Stimulated activated CD8-positive, alpha-beta memory T cell treated with anti-CD3 and anti-CD28 coated beads, Interleukin-4, amount 100 ng/mL, for 4 hours (primary cell): ENCODE data around the gene RTL5.

ENCODE experiments used
- DNase-seq, 2 donors: peaks; one replicate each; pipeline ENCODE4 v3.0.0-alpha.2; 2020; ENCODE audit warnings: low read depth in 2 of 2, low spot score in 1 of 2

The RTL5 gene

DNA sequence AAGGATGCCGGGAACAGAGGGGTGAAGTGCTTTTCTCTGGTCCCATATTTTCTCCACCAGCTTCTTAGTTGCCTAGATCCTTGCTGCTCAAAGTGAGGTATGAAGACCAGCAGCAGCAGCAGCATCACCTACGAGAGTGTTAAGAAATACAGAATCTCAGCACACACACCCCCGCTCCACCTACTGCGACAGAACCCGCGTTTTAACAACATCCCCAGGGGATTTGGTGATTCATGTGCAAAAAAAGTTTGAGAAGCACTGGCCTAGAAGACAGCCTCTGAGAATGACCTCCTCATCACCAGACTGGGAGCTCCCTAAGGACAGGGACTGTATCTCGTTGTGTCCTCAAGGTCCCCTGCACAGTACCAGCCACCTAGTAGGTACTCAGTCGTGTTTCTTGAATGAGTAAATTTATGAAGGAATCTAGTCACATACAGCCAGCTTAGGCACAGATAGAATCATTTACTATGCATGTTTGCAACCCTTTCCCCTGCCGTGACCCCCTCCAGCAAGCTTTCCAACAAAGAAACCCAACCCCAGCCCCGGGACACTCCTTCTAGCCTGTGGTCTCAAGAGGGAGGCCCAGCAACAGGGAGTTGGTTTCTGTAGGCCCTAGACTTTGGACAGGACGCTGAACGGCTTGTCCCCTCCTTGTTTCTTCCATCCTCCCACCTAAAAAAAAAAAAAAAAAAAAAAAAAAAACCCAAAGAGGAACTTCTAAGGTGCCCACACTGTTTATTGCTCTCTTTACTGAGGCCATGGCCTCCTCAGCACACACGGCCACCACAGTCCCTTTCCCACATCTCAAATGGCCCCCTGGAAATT is 21.5 kb downstream of the RTL5 start:
- no peak for DNase-seq

DNA sequence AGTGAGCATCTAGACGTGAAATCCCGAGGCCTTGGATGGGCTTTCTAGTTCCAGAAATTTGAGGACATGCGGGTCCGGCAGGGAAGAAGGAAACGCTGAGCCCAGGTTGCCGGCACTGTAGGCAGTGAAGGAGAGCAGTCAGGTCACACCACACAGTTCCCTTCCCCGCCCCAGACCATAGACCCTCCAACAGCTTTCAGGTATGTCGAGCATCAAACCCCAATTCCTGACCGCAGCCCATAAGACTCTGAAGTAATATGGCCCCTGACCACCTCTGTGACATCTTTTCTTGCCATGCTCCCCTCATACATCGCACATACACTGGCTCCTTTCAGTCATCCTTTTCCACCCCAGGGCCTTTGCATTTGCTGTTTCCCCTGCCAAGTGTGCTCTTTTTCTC is 23.0 kb downstream of the RTL5 start:
- DNase-seq, result no peak

DNA sequence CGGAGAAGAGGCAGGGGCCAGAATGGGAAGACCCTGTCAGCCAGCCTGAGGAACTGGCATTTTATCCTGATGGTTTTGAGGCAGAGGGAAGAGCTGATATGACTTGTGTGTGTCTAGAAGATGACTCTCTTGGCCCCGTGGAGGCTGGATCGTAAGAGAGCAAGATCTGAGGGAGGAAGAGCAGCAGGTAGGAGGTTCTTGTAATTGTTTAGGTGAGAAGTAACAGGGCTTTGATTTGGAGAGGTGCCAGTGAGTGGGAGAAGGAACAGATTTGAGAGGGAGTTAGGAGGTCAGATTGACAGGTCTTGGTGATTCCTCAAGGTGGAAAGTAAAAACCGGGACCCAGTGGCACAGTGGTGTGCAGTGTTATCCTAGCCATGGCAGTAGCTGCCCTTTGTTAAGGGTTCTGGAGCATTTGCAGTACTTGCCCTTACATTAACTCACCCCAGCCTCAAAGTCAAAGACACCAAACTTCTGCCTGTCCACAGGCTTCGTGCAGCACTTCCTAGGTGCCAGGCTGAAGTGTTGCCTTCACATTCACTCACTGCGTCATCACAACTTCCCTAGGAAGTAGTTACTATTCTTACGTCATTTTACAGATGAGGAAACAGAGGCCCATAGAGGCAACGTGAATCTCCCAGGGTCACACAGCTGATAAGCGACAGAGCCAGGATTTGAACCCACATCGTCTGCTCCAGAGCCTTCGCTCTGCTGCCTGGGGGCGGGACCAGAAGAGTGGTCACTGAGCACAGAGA is 23.7 kb downstream of the RTL5 start:
- DNase-seq, result no peak

DNA sequence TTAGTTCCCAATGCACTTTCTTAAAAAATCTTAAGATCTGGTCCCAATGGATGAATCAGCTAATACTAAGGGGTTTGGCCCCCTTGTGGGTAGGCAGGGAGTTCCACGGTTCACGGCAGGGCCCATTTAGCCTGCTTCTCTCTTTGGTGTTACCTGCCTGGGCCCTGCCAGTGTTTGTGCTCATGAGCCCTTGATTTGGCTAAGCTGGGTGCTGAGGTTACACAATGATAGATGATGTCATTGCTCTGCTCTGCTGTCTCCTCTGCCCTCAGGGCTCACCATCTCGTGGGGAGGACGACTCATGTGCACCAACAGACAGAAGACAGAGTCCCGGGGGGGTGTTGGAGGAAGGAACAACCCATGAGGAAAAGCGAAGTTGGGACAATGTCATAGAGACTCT is 24.4 kb downstream of the RTL5 start:
- DNase-seq, result no peak

DNA sequence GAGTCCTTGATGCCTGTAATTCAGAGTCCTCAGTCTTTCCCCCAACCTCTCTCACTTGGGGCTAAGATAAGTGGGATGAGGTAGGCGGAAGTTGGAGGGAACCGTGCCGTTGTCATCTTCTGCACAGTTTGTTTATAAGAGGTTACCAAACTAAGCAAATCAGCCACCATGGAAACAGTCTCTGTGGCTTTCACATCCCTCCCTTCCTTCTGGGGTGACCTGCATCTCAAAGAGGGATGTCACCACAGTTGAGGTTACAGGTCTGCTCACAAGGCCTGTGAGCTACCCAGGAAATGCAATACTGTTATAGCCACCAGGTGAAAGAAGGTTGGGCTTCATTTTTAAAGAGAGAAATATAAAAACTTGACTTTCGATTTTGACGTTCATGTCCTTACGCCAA is 26.3 kb downstream of the RTL5 start:
- no peak for DNase-seq

DNA sequence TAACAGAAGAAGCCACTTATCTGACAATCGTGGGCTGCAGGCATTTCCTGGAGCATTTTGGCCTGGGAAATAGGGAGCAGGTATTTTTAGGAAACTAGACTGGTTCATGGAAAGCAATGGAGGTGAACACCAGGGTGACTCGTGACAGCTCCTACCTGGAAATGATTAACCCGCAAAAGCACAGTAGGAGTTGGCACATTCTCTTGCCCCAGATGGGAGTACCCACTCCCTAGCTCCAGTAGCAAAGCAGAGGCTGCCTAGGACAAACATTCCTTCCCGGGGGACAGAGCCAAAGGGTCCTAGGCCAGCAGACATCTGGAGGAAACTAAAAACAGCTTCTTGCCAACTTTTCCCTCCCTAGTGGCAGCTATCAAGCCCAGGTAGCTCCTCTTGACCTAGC is 29.0 kb downstream of the RTL5 start:
- no peak for DNase-seq

DNA sequence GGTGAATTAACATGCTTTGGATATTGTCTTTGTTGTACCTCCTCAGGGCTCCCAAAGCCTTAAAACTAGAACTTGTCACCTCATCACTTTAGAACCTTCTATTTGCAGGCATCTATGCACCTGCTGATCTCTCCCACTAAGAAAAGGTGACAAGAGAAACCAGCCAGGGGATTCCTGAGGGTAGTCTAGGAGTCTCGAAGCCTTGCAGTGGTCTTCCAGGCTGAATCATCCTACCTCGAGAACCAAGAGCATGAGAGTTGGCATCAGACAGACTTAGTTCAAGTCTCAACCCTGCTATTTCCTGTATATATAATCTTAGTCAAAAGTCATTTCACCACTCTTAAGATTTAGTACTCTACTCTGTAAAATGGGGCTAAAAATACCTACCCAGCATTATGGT is 29.6 kb downstream of the RTL5 start:
- DNase-seq, result no peak

DNA sequence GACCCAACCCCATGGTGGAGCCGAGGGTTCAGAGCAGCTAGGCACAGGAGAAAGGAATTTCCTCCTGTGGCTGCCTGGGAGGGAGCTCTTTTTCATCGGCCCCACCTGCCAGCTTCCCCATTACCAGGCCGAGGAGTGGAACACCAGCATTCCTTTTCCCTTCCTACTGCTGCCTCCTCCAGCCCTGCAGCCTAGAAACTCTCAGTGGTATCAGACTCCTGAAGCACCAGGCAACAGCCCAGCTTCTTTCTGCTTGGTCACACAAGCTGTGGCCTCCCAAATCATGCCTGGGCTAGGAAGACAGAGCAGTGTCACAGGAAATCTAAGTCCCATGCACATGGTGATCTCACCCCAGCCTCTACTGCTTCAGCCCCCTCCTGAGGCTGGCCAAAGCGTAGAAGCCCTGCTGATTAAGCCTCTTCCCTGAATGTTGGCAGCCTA is 30.1 kb downstream of the RTL5 start:
- no peak for DNase-seq

DNA sequence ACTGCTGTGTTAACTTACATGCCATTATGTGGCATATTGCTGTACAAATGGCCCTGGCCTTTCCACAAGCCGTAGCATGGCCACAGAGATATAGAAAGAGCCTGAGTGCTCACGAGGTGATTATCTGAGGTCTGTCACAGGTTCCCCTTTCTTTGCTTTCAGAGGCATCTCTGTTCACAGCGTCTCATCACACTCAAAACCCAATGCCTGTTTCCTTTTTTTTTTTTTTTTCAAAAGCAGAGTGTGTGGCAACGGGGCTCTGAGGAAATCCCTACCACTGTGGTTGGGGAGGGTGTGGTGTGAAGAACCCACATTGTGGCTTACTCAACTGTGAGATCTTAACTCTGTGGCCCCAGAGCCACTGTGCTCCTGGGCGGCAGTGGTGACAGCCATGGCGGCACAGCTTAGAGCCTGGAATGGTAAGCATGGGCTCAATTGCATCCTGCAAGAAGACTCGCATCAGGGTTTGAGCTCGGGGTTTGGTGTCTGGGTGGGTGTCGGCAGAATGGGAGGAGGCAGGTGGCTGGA is 30.8 kb downstream of the RTL5 start:
- DNase-seq, result peak; percentile 15 to 55

DNA sequence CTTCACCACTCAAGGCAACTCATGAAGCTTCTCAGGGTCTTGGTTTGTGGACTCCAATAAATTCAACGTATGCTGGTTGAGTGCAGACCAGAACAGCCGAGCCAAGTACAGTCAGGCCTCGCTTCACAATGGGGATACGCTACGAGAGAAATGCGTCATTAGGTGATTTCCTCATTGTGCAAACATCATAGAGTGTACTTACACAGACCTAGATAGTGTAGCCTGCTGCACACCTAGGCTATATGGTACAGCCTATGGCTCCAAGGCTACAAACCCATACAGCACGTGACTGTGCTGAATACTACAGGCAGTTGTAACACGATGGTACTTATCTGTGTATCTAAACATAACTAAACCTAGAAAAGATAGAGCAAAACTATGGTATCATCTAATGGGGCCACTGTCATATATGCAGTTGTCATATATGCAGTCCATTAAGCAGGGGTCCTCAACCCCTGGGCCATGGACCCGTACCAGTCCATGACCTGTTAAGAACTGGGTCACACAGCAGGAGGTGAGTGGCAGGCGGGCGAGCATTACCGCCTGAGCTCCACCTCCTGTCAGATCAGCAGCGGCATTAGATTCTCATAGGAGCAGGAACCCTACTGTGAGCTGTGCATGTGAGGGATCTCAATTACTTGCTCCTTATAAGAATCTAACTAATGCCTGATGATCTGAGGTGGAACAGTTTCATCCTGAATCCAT is 31.5 kb downstream of the RTL5 start:
- DNase-seq, result no peak

DNA sequence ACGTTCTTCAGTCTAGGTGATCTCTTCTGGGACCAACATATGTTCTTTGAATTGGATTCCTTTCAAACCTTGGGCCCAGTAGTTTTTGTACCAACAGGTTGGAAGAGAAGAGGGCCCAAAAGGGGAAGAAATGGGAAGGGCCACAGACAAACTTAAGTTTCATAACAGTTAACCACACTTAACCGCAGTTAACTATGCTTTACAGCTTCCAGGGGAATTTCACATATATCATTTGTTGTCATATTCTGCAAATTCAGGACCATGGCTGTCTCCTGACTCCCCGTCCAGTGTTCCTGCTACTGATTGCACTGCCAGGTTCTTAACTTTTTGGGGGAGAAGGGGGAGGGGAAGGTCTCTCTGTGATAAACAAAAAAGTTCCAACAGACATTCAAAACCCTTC is 34.6 kb downstream of the RTL5 start:
- no peak for DNase-seq

DNA sequence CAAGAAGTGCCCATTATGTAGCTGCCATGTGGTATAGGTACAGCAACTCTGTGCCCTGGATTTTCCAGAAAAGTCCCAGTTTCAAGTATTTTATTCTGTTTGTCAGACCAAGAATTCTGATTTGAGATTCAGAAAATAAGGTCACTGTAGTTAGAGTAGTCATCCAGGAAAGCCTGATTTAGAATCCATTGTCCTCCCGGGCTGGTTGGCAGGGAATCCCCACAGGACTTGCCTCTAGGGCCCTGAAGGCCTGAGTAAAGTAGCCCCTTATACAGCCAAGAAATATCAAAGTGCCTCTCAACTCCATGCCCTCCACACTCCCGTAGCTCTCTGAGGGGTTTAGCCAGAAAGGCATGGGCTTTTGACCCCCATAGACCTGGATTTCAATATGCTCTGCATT is 36.3 kb downstream of the RTL5 start:
- DNase-seq, result no peak

DNA sequence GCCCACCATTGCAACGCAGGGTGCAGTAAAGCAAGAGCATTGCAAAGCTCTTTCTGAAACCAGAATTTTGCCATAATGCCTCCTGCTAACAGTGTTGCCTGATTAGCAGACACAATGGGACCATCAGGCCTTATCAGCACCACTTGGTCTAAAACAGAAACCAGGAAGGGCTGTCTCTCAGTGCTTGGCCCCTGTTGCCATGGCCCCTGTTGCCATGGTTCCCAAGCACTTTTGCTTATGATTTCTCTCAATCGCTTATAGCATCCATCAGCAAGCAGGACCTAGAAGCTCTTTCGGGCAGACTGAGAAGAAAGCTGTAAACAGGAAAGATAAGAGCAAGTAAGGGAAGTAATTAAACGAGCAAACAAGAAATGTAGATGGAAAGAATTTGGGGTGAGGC is 36.8 kb downstream of the RTL5 start:
- DNase-seq, result peak; percentile 11 to 29

DNA sequence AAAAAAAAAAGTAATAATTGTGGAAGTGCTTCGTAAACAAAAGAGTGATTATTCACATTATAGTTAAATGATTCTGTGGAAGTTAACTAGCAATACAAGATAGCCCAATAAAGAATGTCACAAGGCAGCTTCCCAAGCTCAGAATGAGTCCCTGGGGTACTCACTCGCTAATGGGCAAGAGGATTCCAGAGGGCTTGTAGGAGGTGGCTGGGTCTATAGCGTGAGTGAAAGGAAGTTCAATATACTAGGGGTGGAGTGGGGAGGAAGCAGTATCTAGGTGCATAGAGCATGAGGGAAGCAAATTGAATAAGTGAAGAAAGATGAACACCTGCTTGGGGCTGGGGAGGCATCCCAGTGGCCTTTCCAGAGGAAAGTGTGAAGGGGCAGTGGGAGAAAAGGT is 42.5 kb downstream of the RTL5 start:
- no peak for DNase-seq

DNA sequence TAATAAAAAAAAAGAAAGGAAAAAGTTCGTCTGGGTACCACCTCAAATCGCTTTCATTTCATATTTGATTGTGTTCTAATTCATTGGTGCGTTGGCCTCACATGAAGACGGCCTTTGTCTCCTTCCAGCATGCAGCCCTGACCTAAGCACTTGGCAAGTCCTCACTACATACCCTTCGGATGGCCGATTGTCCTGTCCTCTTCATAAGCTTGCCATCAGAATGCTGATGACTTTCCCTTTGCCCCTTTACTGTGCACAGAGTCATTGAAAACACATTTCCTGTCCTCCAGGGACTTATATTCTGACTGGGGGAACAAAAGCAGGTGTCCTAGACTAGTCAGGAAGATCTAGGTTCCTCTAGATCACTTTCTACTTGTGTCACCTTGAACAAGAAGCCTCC is 43.0 kb downstream of the RTL5 start:
- DNase-seq, result no peak

DNA sequence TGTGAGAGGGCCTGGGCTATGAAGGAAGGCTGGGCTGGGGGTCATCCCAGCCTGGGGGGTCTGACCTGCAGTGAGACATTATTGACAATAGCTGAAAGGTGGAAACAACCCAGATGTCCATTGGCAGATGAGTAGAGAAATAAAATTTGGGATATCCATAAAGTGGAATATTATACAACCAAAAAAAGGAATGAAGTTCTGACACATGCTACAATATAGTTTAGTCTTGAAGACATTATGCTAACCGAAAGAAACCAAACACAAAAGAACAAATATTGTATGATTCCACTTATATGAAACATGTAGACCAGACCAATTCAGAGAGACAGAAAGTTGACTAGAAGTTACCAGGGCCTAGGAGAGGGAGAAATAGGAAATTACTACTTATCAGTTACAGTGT is 44.7 kb downstream of the RTL5 start:
- DNase-seq, result no peak

DNA sequence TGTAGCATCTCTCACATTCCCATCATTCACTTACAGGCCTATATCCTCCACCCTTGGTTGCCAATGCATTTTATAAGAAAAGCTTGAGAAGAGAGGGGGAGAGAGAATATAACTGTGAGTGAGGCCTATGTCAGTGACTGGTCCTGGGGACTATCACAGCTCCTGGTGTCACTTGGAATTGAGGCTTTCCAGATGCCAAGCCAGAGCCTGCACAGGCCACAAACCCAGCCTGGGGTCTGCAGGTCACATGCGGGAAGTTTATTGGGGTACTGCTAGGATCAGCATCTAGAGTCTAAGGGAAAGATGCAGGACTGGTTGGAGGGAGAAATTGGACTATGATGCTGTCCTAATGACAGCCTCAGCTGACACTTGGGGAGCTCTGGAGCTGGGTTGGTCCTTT is 47.6 kb downstream of the RTL5 start:
- DNase-seq, result no peak

DNA sequence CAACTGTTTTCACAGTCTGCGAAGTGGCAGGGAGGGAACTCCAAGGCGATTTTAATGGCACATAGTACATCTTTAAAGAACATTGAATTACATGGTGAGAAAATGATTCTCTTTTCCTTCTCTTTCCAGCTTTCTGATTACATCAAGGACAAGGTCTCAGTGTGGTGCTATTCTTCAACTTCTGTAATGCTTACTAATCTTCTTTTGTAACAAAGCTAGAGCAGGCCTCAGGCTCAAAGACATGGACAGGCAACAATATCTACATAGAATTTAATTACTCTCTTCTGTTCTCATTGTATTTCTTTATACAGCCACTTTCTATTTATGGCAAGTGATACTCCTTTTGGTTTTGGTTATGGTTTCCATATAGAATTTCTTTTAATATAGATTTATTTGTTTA is 48.4 kb downstream of the RTL5 start:
- DNase-seq, result no peak

DNA sequence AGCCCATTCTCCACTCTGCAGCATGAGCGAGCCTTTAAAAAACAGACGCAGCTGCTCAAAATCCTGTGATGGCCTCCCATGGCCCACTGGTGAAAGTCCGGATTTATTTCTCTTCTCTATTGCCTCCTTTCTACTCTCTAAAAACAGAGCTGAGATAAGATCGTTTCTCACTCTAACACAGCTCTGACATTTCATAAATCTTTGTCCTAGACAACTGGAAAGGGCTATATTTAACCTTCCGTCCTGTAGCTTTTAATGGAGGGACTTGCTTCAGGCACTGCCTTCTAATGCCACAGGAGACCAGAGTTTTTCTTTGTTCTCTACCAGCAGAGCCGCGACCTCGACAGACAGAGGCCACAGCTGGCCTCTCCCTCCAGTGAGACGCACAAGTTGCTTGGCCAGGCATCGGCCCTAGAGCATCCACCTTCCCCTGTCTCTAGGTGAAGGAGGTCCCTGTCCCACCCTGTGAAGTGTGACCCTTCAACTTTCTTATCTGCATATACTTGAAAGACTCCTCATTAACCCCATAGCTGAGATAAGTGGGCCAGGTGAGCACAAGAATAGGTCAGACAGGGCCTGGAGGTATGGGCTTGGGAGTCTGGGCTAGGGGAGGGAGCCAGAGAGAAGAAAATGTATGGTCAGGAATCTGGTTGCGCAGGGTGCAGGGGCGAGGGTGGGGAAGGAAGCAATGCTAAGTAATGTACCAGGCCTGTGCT is 50.0 kb downstream of the RTL5 start:
- DNase-seq, result no peak

DNA sequence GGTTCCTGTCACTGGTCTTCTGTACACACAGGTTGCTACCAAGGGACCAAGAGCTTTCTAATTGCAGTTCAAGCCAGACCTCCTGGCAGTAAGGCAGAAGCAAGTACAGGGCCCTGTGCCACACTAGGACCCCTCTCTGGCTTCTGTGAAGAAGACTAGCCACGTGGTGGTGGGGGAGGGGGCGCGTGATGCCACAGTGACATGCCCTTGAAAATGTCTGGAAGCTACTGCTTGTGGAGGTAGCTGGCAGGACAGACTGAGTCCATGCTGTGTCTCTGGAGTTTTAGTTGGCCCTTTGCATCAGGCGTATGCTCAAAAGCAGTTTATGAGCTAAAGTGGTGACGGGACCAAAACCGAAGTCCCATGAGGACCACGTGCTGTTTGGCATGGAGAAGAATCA is 50.9 kb downstream of the RTL5 start:
- no peak for DNase-seq

DNA sequence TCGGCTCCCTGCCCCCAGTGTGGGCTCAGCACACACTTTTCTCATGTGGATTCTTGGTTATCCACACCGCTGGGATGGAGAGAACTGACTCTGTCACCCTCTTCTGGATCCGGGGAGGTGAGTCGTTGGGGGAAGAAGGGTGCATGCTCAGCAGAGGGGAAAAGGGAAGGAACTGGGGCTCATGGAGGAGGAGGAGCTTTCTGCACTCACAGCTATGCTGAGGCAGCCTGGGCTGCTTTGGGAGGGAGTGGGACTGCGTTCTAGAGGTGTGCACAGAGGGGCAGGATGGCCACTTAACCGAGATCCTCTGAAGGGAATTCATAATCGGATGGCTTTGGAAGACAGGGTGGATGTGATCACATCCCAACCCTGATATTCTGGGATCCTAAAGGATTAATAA is 51.6 kb downstream of the RTL5 start:
- no peak for DNase-seq
